ENCODE results near the gene IFI27L1. TPM values are rescaled to one million over a fixed set of nuclear protein-coding genes. Genes with fewer than 3 reads are reported as not detected.

The IFI27L1 gene
- total RNA-seq, 4 donors from 2014 or later: 7.1 to 10.3 (median 8.3) TPM

GRCh38 chr14:94050231-94050880 lies 30.8 kb upstream of the IFI27L1 start:
- DNase-seq (peak in 1 of 2 donors; percentile 50), ATAC-seq (peak in 1 of 2 donors; percentile 58)
- in situ Hi-C loops (cut with MboI; ENCODE audit: low sequenced_read_pairs in 4 of 4): no loop called here
- peaks cover 18 to 24% of the 10 kb centered on the region in 2 donors for H3K4me1 ChIP-seq
- H3K36me3 ChIP-seq: peaks cover 2 to 80% of the 10 kb centered on the region in 2 donors
- H3K9me3 ChIP-seq: no peaks in the 10 kb centered on the region
- TF ChIP-seq CTCF (IDR thresholded peaks at IDR 0.05 in 4 of 5, conservative IDR thresholded peaks at IDR 0.05 in 1 of 5) (no peak), POLR2A (IDR thresholded peaks at IDR 0.05) (no peak)
- H3K27me3 ChIP-seq: no peaks in the 10 kb centered on the region
- H3K4me3 ChIP-seq: no peak overlapping the region
- intact Hi-C loops (cut with DNase I; ENCODE audit: low total_unique reads): no loop called here
- H3K27ac ChIP-seq: no peak overlapping the region

- DNase-seq: no peak
- intact Hi-C loops (cut with DNase I; ENCODE audit: low total_unique reads) (no loop called here), in situ Hi-C loops (cut with MboI; ENCODE audit: low sequenced_read_pairs in 4 of 4) (no loop called here)
- TF ChIP-seq POLR2A (IDR thresholded peaks at IDR 0.05): no peak
- no peak for TF ChIP-seq CTCF (IDR thresholded peaks at IDR 0.05 in 4 of 5, conservative IDR thresholded peaks at IDR 0.05 in 1 of 5)
- ATAC-seq: no peak
- Histone ChIP-seq H3K4me1 (peaks cover 18 to 24% of the 10 kb centered on the region in 2 donors), H3K36me3 (peaks cover 2 to 86% of the 10 kb centered on the region in 2 donors), H3K27ac (peak overlapping the region in 2 of 4 donors; percentile 39 to 50), H3K9me3 (no peaks in the 10 kb centered on the region), H3K27me3 (no peaks in the 10 kb centered on the region), H3K4me3 (no peak overlapping the region)
These were observed 30.0 kb upstream of the IFI27L1 start for GRCh38 chr14:94051115-94051514.

- H3K4me3 ChIP-seq: no peak overlapping the region
- H3K4me1 ChIP-seq: peaks cover 18 to 24% of the 10 kb centered on the region in 2 donors
- H3K9me3 ChIP-seq: no peaks in the 10 kb centered on the region
- DNase-seq: no peak
- H3K27ac ChIP-seq: peak overlapping the region in 3 of 4 donors; percentile 27 to 50 (median 39)
- in situ Hi-C loops (cut with MboI; ENCODE audit: low sequenced_read_pairs in 4 of 4): no loop called here
- TF ChIP-seq POLR2A (IDR thresholded peaks at IDR 0.05) (no peak), CTCF (IDR thresholded peaks at IDR 0.05 in 4 of 5, conservative IDR thresholded peaks at IDR 0.05 in 1 of 5) (no peak)
- peak; percentile 11 to 52 for ATAC-seq
- H3K36me3 ChIP-seq: peaks cover 2 to 90% of the 10 kb centered on the region in 2 donors
- intact Hi-C loops (cut with DNase I; ENCODE audit: low total_unique reads): no loop called here
- no peaks in the 10 kb centered on the region for H3K27me3 ChIP-seq
These were observed 29.3 kb upstream of the IFI27L1 start for GRCh38 chr14:94051779-94052178.

- no peak for DNase-seq
- Histone ChIP-seq H3K4me1 (peaks cover 18 to 24% of the 10 kb centered on the region in 2 donors), H3K4me3 (no peak overlapping the region), H3K27ac (peak overlapping the region in 3 of 4 donors; percentile 27 to 50 (median 39)), H3K9me3 (no peaks in the 10 kb centered on the region), H3K27me3 (no peaks in the 10 kb centered on the region), H3K36me3 (peaks cover 2 to 90% of the 10 kb centered on the region in 2 donors)
- intact Hi-C loops (cut with DNase I; ENCODE audit: low total_unique reads): no loop called here
- TF ChIP-seq CTCF (IDR thresholded peaks at IDR 0.05 in 4 of 5, conservative IDR thresholded peaks at IDR 0.05 in 1 of 5): no peak
- no peak for TF ChIP-seq POLR2A (IDR thresholded peaks at IDR 0.05)
- in situ Hi-C loops (cut with MboI; ENCODE audit: low sequenced_read_pairs in 4 of 4): no loop called here
- ATAC-seq: peak in 1 of 2 donors; percentile 28
These were observed 28.9 kb upstream of the IFI27L1 start for GRCh38 chr14:94052199-94052598.
